IMR-90 (cell line): ENCODE results near the gene ANGPTL1.

Experiments
- POLR2A ChIP-seq: IDR thresholded peaks from 2 replicates; pipeline ENCODE4 v1.6.1; 2012; ENCODE audit warnings: mild to moderate bottlenecking, low read depth, low read length
- RFX5 ChIP-seq: IDR thresholded peaks from 2 replicates; pipeline ENCODE4 v1.8.0; 2012; ENCODE audit warnings: low read depth, mild to moderate bottlenecking, low read length, moderate library complexity
- TF ChIP-seq, protein P1 (sequence below): conservative IDR thresholded peaks from 2 replicates; pipeline ENCODE4 v1.5.1; 2012; ENCODE audit warnings: mild to moderate bottlenecking, low read depth, low read length, improper control_type of control experiment
- TF ChIP-seq, protein P2 (sequence below): fragments of 150-350 bp; IDR thresholded peaks from 2 replicates; pipeline ENCODE4 v1.6.1; 2017; ENCODE audit warnings: mild to moderate bottlenecking, antibody characterized with exemption, low read length, low read depth

DNA sequence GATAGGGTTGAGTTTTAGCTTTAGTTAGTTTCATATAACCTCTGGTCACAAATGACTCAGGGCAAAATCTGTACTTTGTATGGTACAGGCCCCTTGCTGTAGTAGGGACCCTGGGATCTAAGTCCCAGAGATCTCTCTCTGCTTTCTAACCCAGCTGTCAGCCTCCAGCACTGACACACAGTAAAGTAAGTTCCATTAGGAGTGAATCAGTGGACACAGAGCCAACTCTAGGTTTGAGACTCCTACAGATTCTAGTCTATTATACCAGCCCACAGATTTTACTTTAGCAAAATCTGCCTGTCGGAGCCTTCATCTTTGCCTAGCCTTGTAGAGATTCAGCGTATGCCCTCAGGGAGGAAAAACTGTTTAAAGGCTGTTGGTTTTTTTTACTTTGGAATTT, 52.5 kb downstream of the ANGPTL1 start:
- TF ChIP-seq POLR2A, result no peak
- TF ChIP-seq, protein P1, sequence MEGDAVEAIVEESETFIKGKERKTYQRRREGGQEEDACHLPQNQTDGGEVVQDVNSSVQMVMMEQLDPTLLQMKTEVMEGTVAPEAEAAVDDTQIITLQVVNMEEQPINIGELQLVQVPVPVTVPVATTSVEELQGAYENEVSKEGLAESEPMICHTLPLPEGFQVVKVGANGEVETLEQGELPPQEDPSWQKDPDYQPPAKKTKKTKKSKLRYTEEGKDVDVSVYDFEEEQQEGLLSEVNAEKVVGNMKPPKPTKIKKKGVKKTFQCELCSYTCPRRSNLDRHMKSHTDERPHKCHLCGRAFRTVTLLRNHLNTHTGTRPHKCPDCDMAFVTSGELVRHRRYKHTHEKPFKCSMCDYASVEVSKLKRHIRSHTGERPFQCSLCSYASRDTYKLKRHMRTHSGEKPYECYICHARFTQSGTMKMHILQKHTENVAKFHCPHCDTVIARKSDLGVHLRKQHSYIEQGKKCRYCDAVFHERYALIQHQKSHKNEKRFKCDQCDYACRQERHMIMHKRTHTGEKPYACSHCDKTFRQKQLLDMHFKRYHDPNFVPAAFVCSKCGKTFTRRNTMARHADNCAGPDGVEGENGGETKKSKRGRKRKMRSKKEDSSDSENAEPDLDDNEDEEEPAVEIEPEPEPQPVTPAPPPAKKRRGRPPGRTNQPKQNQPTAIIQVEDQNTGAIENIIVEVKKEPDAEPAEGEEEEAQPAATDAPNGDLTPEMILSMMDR, result no peak
- TF ChIP-seq RFX5, result no peak
- TF ChIP-seq, protein P2, sequence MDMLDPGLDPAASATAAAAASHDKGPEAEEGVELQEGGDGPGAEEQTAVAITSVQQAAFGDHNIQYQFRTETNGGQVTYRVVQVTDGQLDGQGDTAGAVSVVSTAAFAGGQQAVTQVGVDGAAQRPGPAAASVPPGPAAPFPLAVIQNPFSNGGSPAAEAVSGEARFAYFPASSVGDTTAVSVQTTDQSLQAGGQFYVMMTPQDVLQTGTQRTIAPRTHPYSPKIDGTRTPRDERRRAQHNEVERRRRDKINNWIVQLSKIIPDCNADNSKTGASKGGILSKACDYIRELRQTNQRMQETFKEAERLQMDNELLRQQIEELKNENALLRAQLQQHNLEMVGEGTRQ, result no peak
